DMS153 treated with DMSO at 0.1 percent for 48 hours (cell line): ENCODE measurements around the gene LSM12.
"Not testable (repeated sequence)": the region's sequence is repeated elsewhere in the genome, so short reads cannot be mapped to it uniquely, and the experiment has no call there.

Source experiments
- DNase-seq: peaks from one replicate; lab custom pipeline; 2025; ENCODE audit not compliant: unreplicated experiment; lab: John Stamatoyannopoulos, UW

The LSM12 gene

DNA sequence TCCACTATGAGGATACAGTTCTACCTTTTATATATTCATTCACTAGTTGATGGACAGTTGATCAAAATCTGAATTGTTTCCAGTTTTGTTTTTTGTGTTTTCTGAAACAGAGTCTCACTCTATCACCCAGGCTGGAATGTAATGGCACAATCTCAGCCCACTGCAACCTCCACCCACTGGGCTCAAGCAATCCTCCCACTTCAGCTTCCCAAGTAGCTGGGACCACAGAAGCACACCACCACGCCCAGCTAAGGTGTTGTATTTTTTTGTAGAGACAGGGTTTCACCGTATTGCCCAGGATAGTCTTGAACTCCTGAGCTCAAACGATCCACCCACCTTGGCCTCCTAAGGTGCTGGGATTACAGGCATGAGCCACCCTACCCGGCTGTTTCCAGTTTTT, 21.0 kb downstream of the LSM12 start:
- no peak for DNase-seq

DNA sequence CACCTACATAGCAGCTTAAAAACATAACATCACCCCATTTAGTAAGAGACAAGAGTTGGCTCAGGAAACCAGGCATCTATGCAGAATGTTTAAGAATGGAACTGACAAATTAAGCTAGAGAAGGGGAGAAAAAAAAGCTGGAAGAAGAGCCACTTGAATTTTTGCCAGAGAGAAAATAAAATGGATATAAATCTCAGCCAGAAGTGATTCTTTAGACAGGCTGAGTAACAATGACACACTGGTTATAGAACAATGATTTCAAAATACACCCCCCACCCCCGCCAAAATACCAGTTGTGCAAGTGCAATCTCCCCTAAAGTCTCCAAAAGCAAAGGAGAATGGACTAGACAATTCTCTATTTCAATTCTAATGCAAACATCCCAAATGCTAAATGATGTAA, 22.4 kb downstream of the LSM12 start:
- no peak for DNase-seq

GRCh38 chr17:44043272-44043696, 23.2 kb downstream of the LSM12 start:
- no peak for DNase-seq

DNA sequence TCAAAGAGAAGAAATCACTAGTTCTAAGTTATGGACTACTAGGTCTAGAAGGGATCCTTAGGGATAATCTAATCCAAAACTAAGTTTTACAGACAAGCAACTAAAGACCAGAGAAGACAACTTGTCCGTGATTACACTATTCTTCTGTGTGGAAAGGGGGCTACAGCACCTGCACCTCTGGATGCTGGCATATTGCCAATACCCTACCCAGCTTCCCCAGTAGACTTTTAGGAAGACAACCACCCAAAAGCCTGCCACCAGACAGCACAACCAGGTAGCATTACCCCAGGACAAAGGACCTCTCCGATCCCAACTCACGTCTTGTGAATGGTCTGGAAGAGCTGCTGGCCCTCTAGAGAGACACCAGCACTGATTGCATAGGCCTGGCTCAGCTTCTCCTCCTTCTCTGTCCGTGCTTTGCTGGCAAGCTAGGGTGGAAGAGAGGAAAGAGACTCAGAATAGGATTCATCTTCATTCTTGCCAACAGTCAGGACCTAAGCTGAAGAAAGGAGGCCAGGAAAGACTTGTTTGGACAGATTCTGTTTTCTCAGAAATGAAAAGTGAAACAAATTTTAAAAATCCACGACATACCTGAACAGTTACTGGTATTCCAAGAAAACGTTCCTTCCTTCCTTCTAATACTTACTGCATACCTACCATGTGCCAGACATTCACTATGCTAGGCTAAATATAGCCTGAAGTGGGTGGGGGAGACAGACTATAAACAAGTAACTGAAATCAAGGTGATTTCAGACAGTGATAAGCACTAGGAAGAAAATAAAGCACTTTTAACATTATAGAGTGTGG, 26.4 kb downstream of the LSM12 start:
- no peak for DNase-seq

DNA sequence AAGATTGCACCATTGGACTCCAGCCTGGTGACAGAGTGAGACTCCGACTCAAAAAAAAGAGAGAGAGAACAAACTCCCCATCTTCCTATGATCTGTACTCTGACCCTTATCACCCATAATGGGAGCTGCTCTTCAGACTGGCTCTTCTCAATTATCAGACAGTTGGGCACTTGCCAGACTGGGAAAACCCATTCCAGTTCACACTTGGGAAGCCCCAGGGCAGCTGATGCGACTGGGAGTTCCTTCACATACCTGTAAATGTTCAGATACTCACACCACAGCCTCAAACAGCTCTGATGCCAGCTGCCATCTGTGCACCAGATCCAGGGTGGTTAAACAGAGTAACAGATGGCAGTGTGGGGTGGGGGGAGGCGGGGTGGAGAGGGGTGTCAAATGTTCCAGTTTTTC, 27.9 kb downstream of the LSM12 start:
- DNase-seq = no peak

GRCh38 chr17:44037471-44037870, 29.0 kb downstream of the LSM12 start:
- no peak for DNase-seq

- not testable (repeated sequence) for DNase-seq
Observed at GRCh38 chr17:44034688-44035087, 31.8 kb downstream of the LSM12 start.

DNA sequence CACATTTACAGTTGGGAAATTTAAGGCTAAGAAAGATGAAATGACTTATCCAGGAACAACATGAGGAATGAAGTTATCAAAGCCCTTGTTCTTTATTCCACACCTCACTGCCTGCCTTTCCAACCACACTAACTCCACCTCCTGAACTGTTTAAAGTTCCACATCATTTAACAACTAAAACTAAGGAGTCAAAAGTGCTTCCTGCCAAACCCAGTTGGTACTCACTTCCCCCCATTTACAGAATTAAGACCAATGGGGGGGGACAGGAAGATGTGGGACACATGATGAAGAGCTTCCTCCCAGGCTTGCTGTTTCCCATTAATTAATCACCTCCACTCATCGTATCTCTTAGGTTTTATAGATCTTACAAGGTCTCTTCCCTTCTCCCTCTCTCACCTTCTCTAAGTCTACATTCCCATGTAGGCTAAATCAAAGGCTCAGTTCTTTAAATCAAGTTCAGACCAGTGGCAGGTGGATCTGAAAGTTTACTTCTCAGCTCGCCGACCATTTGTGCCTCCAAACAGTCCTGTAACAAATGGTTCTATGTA, 32.5 kb downstream of the LSM12 start:
- DNase-seq = no peak

DNA sequence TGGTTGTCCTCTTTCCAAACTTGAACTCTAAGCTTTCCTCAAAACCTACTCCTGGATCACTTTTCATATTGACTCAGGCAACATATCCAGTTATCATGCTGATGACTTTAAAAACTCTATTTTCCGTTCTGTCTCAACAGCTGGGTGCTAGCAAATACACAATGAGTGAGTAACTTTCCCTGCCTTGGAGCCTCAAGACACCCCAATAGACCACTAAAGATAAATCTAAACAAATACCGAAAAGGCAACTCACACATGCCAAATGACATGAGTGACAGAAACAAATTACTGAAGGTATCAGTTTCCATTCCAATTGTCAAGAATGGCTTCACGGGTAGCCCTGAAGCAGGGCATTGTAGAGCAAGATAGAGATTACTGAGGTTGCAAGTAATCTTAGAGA, 36.0 kb downstream of the LSM12 start:
- no peak for DNase-seq

GRCh38 chr17:44029736-44030135, 36.7 kb downstream of the LSM12 start:
- DNase-seq = no peak

DNA sequence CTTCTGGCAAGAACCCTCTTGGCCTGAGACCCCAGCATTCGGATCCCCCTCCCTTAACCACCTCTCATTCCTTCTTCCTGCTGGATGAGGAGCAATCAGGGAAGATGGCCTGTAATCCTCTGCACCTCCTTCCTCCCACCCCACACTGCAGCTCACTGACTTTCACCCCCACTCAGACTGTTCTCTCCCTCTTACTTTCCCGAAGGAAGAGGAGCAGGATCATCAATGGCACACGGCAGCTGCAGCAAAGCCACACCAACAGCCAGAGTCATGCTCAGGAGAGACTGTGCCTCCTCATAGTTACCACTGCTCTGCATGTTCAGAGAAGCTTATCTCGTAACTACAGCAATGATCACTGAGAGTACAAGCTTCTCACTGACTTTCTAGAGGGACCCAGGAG, 41.6 kb downstream of the LSM12 start:
- no peak for DNase-seq

- peak; percentile 17 for DNase-seq
Observed at GRCh38 chr17:44024271-44024663, 42.2 kb downstream of the LSM12 start.

DNA sequence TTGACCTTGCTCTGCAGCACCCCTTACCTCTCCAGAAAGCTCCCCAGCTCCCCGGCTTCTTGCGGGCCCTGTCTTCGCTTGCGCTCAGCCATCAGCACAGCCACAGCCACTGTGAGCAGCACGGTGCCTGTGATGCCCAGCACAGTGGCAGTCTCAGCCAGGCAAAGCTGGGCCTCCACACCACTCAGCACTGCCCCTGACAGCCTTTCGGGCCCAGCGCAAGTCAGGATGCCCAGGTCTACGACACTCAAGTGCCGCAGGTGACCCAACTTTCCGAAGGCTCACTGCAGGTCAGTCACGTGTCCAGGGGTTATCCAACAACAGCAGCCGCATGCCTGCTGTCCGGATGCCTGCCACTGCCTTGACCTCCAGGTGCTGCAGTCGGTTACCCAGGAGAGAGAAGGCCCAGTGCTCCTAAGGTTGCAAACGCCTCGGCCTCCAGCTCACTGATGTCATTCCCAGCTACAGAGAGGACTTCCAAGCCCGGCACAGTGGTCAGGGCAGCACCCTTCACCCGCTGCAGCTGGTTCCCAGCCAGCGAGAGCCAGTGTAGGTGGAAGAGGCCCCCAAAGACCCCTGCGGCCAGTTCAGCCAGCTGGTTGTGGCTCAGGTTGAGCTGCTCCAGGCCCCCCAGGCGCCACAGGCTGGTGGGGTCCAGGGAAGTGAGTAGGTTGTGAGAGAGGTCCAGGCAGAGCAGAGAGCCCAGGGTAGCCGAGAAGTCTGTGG, 42.8 kb downstream of the LSM12 start:
- no peak for DNase-seq

GRCh38 chr17:44022246-44022645, 44.2 kb downstream of the LSM12 start:
- no peak for DNase-seq

- not testable (repeated sequence) for DNase-seq
Observed at GRCh38 chr17:44021227-44021626, 45.2 kb downstream of the LSM12 start.

DNA sequence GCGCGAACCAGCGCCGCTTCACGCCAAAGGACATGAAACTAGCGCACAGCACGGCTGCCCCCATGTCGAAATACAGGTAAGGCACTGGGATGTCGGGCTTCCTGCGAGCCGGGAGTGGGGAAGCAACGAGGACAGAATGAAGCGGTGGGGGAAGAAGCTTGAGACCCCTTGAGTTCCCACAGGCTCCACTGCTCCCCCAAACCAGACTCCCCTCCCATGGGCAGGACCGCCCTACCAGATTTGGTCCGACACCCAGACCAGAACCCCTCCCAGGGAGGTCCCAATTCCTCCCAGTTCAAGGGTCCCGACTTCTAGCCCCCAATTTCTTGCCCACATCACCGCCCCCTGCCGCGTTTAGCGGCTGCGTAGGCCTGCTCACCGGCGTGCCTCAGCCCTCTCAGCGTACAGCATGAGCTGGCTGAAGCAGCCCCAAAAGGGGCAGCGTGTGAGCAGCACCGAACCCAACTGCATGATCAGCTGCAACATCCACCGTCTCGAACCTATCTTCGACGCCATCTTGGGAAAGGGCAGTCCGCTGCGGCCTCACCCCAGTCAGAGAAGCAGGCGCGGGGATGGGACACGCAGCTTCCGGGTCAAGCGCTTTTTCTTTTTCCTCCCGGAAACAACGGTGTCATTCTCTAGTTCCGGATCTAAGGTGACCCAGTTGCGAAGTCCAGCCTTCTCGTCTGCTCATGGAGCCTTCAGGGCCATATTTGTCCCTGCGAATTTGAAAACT, 51.9 kb downstream of the LSM12 start, which contains the start of gene TMEM101:
Gene TMEM101, minus strand, starts transcription at position 527 of the 736 bp plus-strand sequence. Its CDS starts 11 bp downstream, at position 516.
- peak; percentile 66 for DNase-seq

DNA sequence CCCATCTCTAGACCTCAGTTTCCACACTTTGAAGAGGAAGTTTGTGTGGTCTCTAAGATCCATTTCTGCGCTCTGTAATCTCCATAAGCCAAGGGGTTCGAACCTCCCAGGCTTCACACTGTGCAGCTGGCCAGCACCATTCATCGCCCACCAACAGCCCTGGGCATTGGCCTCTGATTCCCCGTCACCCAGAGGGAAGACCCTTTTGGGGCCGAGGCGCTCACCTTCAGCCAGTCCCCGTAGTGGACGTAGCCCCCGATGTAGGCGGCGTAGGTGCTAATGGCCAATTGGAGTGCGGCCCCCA, 52.4 kb downstream of the LSM12 start:
- DNase-seq = no peak

DNA sequence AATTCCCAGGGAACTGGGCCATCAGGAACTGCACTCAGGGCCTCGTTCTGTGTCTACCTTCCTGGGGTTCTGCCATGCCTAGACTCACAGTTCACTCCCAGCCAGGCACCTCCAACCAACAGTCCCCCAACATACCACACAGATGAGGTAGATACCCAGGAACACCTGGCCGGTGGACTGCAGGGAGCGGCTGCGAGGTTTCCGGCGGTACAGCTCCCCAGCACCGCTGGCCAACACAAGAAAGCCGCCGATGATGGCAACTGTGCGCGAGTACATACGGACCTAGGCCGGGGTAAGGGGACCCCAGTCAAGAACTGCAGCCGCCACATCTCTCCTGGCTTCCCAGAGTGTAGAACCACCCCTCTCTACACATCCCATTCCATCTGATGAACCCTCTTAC, 53.6 kb downstream of the LSM12 start:
- DNase-seq = no peak

DNA sequence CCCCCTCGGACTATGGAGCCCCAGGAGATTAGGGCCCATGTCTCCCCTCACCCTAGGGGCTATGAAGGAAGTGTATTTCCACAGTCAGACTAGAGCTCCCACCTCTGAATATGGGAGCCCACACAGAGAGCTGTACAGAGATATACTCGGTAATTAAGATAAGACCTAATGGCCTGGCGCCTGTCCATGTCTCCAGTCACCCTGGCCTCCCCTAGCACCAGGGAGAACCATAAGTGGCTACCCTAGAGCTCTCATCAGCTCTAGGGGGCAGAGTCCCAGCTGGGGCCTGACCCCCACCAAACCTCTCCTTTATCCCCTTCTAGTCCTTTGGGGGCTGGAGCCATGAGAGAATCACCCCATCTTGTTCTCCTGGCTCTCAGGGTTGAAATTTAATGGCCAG, 54.1 kb downstream of the LSM12 start:
- DNase-seq = no peak

- no peak for DNase-seq
Observed at GRCh38 chr17:44011876-44012275, 54.6 kb downstream of the LSM12 start.

- no peak for DNase-seq
Observed at GRCh38 chr17:44010966-44011647, 55.4 kb downstream of the LSM12 start.
